Esophagus squamous epithelium (tissue), 5 donors: ENCODE measurements around the gene SLC7A5. TPM values are rescaled to one million over a fixed set of nuclear protein-coding genes. Genes with fewer than 3 reads are reported as not detected.
"Not testable (repeated sequence)": the region's sequence is repeated elsewhere in the genome, so short reads cannot be mapped to it uniquely, and the experiment has no call there.

Experiments
- DNase-seq: peaks from one replicate; lab custom pipeline; 2025; lab: John Stamatoyannopoulos, UW
- H3K27ac ChIP-seq, 4 donors: fragments of 200-600 bp; sonication (generic); one replicate each; pipeline ENCODE4 v1.5.1; 2016 to 2019; ENCODE audit warnings: mild to moderate bottlenecking in 1 of 4
- H3K27me3 ChIP-seq, 4 donors: fragments of 200-600 bp; sonication (generic); 1 replicate in 3 of 4; 2 replicates in 1 of 4; pipeline versions ENCODE4 v1.5.1 to v1.6.0; 2017 to 2021; ENCODE audit warnings: antibody characterized with exemption in 1 of 4
- H3K36me3 ChIP-seq, 3 donors: fragments of 200-600 bp; sonication (generic); one replicate each; pipeline ENCODE4 v1.5.1; 2016 to 2019
- H3K4me1 ChIP-seq, 3 donors: fragments of 200-600 bp; sonication (generic); one replicate each; pipeline ENCODE4 v1.5.1; 2017 to 2019
- H3K4me3 ChIP-seq, 4 donors: fragments of 200-600 bp; sonication (generic); 1 replicate in 3 of 4; 2 replicates in 1 of 4; pipeline ENCODE4 v1.5.1; 2016 to 2019; ENCODE audit warnings: mild to moderate bottlenecking in 2 of 4, moderate library complexity in 1 of 4
- H3K9me3 ChIP-seq, 3 donors: fragments of 200-600 bp; sonication (generic); one replicate each; pipeline ENCODE4 v1.5.1; 2016 to 2019
- CTCF ChIP-seq, 6 experiments: fragments of 450-650 bp in 4 of 6; fragments of 200-600 bp in 2 of 6; sonication (generic) in 2 of 6; IDR thresholded peaks; one replicate each; pipeline ENCODE4 v1.5.1; 2016 to 2019; ENCODE audit warnings: antibody characterized with exemption in 6 of 6, mild to moderate bottlenecking in 4 of 6, moderate library complexity in 4 of 6
- POLR2A ChIP-seq, 4 donors: fragments of 450-650 bp; IDR thresholded peaks; one replicate each; pipeline ENCODE4 v1.6.1; 2017; ENCODE audit warnings: antibody characterized with exemption in 4 of 4, mild to moderate bottlenecking in 4 of 4, moderate library complexity in 3 of 4
- WGBS, 2 donors: methylation state at CpG; one replicate each; pipeline ENCODE4 v1.1.5; 2018; 5-methylcytosine and 5-hydroxymethylcytosine counted together
- intact Hi-C: fragments of 100-400 bp; cut with DNase I; formaldehyde crosslinking; loops from one replicate; pipeline ENCODE4 v1.15.0; 2022
- total RNA-seq, 4 donors: library from RNA; depleted of rRNA; stranded (reverse); fragments of >200 nt; gene quantifications; one replicate each; pipeline ENCODE4 v1.1.0, GENCODE V29; 2016
- donor health status: DM: yes; HTN: yes; CAD: no.

SLC7A5 gene
- total RNA-seq, 4 donors from 2014 or later: 75.3 to 179 (median 145) TPM

GRCh38 chr16:87828907-87829621 lies 40.2 kb downstream of the SLC7A5 start:
- H3K4me3 ChIP-seq: no peak overlapping the region
- H3K4me1 ChIP-seq: peaks cover 14 to 87% (median 18%) of the 10 kb centered on the region in 3 donors
- peak overlapping the region; percentile 61 to 85 (median 78) for H3K27ac ChIP-seq
- H3K36me3 ChIP-seq: peaks cover 0 to 38% (median 3%) of the 10 kb centered on the region in 3 donors
- H3K9me3 ChIP-seq: no peaks in the 10 kb centered on the region
- intact Hi-C loops: no loop called here
- DNase-seq: no peak
- peaks cover 0 to 60% (median 0%) of the 10 kb centered on the region in 4 donors for H3K27me3 ChIP-seq
- TF ChIP-seq CTCF (IDR thresholded peaks at IDR 0.05) (no peak), POLR2A (IDR thresholded peaks at IDR 0.05) (no peak)
- WGBS, 2 donors: no CpG with 5 or more reads among the region's 16 CpGs

- 44 to 66% methylated on average over 8 to 13 of the region's 20 CpGs for WGBS, 2 donors
- peaks cover 0 to 67% (median 0%) of the 10 kb centered on the region in 4 donors for H3K27me3 ChIP-seq
- intact Hi-C loops: no loop called here
- peaks cover 0 to 31% (median 3%) of the 10 kb centered on the region in 3 donors for H3K36me3 ChIP-seq
- no peaks in the 10 kb centered on the region for H3K9me3 ChIP-seq
- H3K4me3 ChIP-seq: no peak overlapping the region
- peak overlapping the region; percentile 17 to 85 (median 78) for H3K27ac ChIP-seq
- DNase-seq: no peak
- peaks cover 12 to 87% (median 18%) of the 10 kb centered on the region in 3 donors for H3K4me1 ChIP-seq
- TF ChIP-seq CTCF (IDR thresholded peaks at IDR 0.05) (no peak), POLR2A (IDR thresholded peaks at IDR 0.05) (no peak)
Measured at GRCh38 chr16:87828071-87828906, 41.0 kb downstream of the SLC7A5 start.

- H3K4me3 ChIP-seq, DNase-seq, intact Hi-C loops, H3K9me3 ChIP-seq: not testable (repeated sequence)
- H3K4me1 ChIP-seq: peaks cover 7 to 87% (median 19%) of the 10 kb centered on the region in 3 donors
- peaks cover 0 to 69% (median 0%) of the 10 kb centered on the region in 4 donors for H3K27me3 ChIP-seq
- 64 to 79% methylated on average over 5 to 7 of the region's 7 CpGs for WGBS, 2 donors
- peak overlapping the region in 2 of 4 donors; percentile 72 to 85 for H3K27ac ChIP-seq
- H3K36me3 ChIP-seq: peaks cover 0 to 23% (median 0%) of the 10 kb centered on the region in 3 donors
Measured at GRCh38 chr16:87827588-87827915, 41.8 kb downstream of the SLC7A5 start.

GRCh38 chr16:87826798-87827587 lies 42.3 kb downstream of the SLC7A5 start:
- Histone ChIP-seq H3K4me3 (no peak overlapping the region), H3K9me3 (no peaks in the 10 kb centered on the region), H3K27me3 (peaks cover 0 to 72% (median 0%) of the 10 kb centered on the region in 4 donors), H3K4me1 (peaks cover 7 to 87% (median 25%) of the 10 kb centered on the region in 3 donors), H3K27ac (peak overlapping the region in 1 of 4 donors; percentile 85), H3K36me3 (peaks cover 0 to 18% (median 0%) of the 10 kb centered on the region in 3 donors)
- TF ChIP-seq CTCF (IDR thresholded peaks at IDR 0.05) (no peak), POLR2A (IDR thresholded peaks at IDR 0.05) (no peak)
- intact Hi-C loops: no loop called here
- WGBS, 2 donors: 79 to 82% methylated on average over 14 to 27 of the region's 28 CpGs
- no peak for DNase-seq

- H3K9me3 ChIP-seq, intact Hi-C loops, DNase-seq, H3K4me3 ChIP-seq: not testable (repeated sequence)
- peaks cover 0 to 13% (median 0%) of the 10 kb centered on the region in 3 donors for H3K36me3 ChIP-seq
- 64 to 72% methylated on average over 4 of the region's 4 CpGs for WGBS, 2 donors
- peak overlapping the region in 1 of 4 donors; percentile 85 for H3K27ac ChIP-seq
- peaks cover 0 to 72% (median 0%) of the 10 kb centered on the region in 4 donors for H3K27me3 ChIP-seq
- peaks cover 11 to 87% (median 31%) of the 10 kb centered on the region in 3 donors for H3K4me1 ChIP-seq
Measured at GRCh38 chr16:87826407-87826797, 42.9 kb downstream of the SLC7A5 start.

GRCh38 chr16:87825842-87826120 lies 43.5 kb downstream of the SLC7A5 start:
- DNase-seq, H3K4me3 ChIP-seq, H3K9me3 ChIP-seq, H3K36me3 ChIP-seq, intact Hi-C loops: not testable (repeated sequence)
- 51 to 100% methylated on average over 2 to 3 of the region's 5 CpGs for WGBS, 2 donors
- Histone ChIP-seq H3K27ac (peak overlapping the region; percentile 36 to 85 (median 77)), H3K4me1 (peaks cover 11 to 83% (median 31%) of the 10 kb centered on the region in 3 donors), H3K27me3 (peaks cover 0 to 69% (median 0%) of the 10 kb centered on the region in 4 donors)
